Esophagus squamous epithelium (tissue), 5 donors: ENCODE results near the gene NEIL1. TPM values are rescaled to one million over a fixed set of nuclear protein-coding genes. Genes with fewer than 3 reads are reported as not detected.

Experiments used
- DNase-seq: peaks from one replicate; lab custom pipeline; 2025; lab: John Stamatoyannopoulos, UW
- H3K27ac ChIP-seq, 4 donors: fragments of 200-600 bp; sonication (generic); one replicate each; pipeline ENCODE4 v1.5.1; 2016 to 2019; ENCODE audit warnings: mild to moderate bottlenecking in 1 of 4
- H3K27me3 ChIP-seq, 4 donors: fragments of 200-600 bp; sonication (generic); 1 replicate in 3 of 4; 2 replicates in 1 of 4; pipeline versions ENCODE4 v1.5.1 to v1.6.0; 2017 to 2021; ENCODE audit warnings: antibody characterized with exemption in 1 of 4
- H3K36me3 ChIP-seq, 3 donors: fragments of 200-600 bp; sonication (generic); one replicate each; pipeline ENCODE4 v1.5.1; 2016 to 2019
- H3K4me1 ChIP-seq, 3 donors: fragments of 200-600 bp; sonication (generic); one replicate each; pipeline ENCODE4 v1.5.1; 2017 to 2019
- H3K4me3 ChIP-seq, 4 donors: fragments of 200-600 bp; sonication (generic); 1 replicate in 3 of 4; 2 replicates in 1 of 4; pipeline ENCODE4 v1.5.1; 2016 to 2019; ENCODE audit warnings: mild to moderate bottlenecking in 2 of 4, moderate library complexity in 1 of 4
- H3K9me3 ChIP-seq, 3 donors: fragments of 200-600 bp; sonication (generic); one replicate each; pipeline ENCODE4 v1.5.1; 2016 to 2019
- POLR2A ChIP-seq, 4 donors: fragments of 450-650 bp; IDR thresholded peaks; one replicate each; pipeline ENCODE4 v1.6.1; 2017; ENCODE audit warnings: antibody characterized with exemption in 4 of 4, mild to moderate bottlenecking in 4 of 4, moderate library complexity in 3 of 4
- WGBS, 2 donors: methylation state at CpG; one replicate each; pipeline ENCODE4 v1.1.5; 2018; 5-methylcytosine and 5-hydroxymethylcytosine counted together
- intact Hi-C: fragments of 100-400 bp; cut with DNase I; formaldehyde crosslinking; loops from one replicate; pipeline ENCODE4 v1.15.0; 2022
- total RNA-seq, 4 donors: library from RNA; depleted of rRNA; stranded (reverse); fragments of >200 nt; gene quantifications; one replicate each; pipeline ENCODE4 v1.1.0, GENCODE V29; 2016
- TF ChIP-seq, protein P1 (sequence below), 6 experiments: fragments of 450-650 bp in 4 of 6; fragments of 200-600 bp in 2 of 6; sonication (generic) in 2 of 6; IDR thresholded peaks; one replicate each; pipeline ENCODE4 v1.5.1; 2016 to 2019; ENCODE audit warnings: antibody characterized with exemption in 6 of 6, mild to moderate bottlenecking in 4 of 6, moderate library complexity in 4 of 6
- donor health status: DM: yes; HTN: yes; CAD: no.

Gene NEIL1
- total RNA-seq, 4 donors from 2014 or later, result 7.9 to 58.0 (median 10.9) TPM

GRCh38 chr15:75350601-75351361, 3.9 kb downstream of the NEIL1 start:
- peaks cover 0 to 4% (median 0%) of the 10 kb centered on the region in 3 donors for H3K9me3 ChIP-seq
- TF ChIP-seq, protein P1, sequence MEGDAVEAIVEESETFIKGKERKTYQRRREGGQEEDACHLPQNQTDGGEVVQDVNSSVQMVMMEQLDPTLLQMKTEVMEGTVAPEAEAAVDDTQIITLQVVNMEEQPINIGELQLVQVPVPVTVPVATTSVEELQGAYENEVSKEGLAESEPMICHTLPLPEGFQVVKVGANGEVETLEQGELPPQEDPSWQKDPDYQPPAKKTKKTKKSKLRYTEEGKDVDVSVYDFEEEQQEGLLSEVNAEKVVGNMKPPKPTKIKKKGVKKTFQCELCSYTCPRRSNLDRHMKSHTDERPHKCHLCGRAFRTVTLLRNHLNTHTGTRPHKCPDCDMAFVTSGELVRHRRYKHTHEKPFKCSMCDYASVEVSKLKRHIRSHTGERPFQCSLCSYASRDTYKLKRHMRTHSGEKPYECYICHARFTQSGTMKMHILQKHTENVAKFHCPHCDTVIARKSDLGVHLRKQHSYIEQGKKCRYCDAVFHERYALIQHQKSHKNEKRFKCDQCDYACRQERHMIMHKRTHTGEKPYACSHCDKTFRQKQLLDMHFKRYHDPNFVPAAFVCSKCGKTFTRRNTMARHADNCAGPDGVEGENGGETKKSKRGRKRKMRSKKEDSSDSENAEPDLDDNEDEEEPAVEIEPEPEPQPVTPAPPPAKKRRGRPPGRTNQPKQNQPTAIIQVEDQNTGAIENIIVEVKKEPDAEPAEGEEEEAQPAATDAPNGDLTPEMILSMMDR (IDR thresholded peaks at IDR 0.05), result no peak
- no peak for TF ChIP-seq POLR2A (IDR thresholded peaks at IDR 0.05)
- no peak overlapping the region for H3K27ac ChIP-seq
- H3K4me3 ChIP-seq, result no peak overlapping the region
- DNase-seq, result no peak
- peaks cover 11 to 41% (median 14%) of the 10 kb centered on the region in 3 donors for H3K4me1 ChIP-seq
- no peaks in the 10 kb centered on the region for H3K27me3 ChIP-seq
- 67 to 83% methylated on average over 4 to 7 of the region's 7 CpGs for WGBS, 2 donors
- H3K36me3 ChIP-seq, result peaks cover 0 to 21% (median 6%) of the 10 kb centered on the region in 3 donors
- intact Hi-C loops, result no loop called here

DNA sequence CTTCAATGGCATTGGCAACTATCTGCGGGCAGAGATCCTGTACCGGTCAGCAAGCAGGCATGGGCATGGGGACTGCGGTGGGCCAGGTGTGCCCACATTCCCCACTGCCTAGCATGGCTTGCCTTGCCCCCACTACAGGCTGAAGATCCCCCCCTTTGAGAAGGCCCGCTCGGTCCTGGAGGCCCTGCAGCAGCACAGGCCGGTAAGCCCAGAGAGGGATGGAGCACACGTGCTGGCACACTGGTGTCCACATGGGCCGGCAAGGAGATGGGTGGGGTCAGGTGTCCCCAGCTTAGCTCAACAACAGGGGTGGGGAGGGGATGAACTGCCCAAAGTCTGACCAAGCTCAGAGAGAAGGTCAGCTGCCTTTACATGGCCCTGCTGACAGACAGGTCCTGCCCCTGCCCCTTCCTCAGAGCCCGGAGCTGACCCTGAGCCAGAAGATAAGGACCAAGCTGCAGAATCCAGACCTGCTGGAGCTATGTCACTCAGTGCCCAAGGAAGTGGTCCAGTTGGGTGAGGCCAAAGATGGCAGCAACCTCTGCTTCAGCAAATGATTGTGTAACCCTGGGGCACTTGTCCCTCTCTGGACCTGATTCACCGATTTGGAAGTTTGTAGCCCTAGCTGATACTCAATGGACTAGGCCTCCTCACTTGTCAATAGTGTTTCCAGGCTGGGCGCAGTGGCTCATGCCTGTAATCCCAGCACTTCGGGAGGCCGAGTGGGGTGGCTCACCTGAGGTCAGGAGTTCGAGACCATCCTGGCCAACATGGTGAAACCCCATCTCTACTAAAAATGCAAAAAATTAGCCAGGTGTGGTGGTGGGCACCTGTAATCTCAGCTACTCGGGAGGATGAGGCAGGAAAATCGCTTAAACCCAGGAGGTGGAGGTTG, 5.6 kb downstream of the NEIL1 start:
- H3K4me3 ChIP-seq, result no peak overlapping the region
- no peak for DNase-seq
- 84 to 96% methylated on average over 2 to 9 of the region's 16 CpGs for WGBS, 2 donors
- no peak overlapping the region for H3K27ac ChIP-seq
- no peak for TF ChIP-seq POLR2A (IDR thresholded peaks at IDR 0.05)
- TF ChIP-seq, protein P1 (IDR thresholded peaks at IDR 0.05), result no peak
- peaks cover 0 to 4% (median 0%) of the 10 kb centered on the region in 3 donors for H3K9me3 ChIP-seq
- H3K4me1 ChIP-seq, result peaks cover 11 to 25% (median 14%) of the 10 kb centered on the region in 3 donors
- peaks cover 0 to 36% (median 15%) of the 10 kb centered on the region in 3 donors for H3K36me3 ChIP-seq
- intact Hi-C loops, result no loop called here
- H3K27me3 ChIP-seq, result no peaks in the 10 kb centered on the region

DNA sequence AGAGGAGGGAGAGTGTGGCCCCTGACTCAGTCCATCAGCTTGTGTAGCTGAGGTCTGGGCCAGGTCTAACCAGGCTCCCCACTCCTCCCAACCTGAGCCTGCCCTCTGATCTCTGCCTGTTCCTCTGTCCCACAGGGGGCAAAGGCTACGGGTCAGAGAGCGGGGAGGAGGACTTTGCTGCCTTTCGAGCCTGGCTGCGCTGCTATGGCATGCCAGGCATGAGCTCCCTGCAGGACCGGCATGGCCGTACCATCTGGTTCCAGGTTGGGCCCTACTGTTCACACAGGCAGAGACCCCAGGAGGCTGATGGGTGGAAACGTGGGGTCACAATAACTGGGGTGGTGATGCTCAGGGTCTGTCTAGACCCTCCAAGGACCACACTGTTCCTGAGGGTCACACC, 6.8 kb downstream of the NEIL1 start:
- 71 to 92% methylated on average over 2 to 3 of the region's 7 CpGs for WGBS, 2 donors
- TF ChIP-seq, protein P1 (IDR thresholded peaks at IDR 0.05), result no peak
- TF ChIP-seq POLR2A (IDR thresholded peaks at IDR 0.05), result no peak
- Histone ChIP-seq H3K4me3 (no peak overlapping the region), H3K36me3 (peaks cover 0 to 48% (median 24%) of the 10 kb centered on the region in 3 donors), H3K27me3 (no peaks in the 10 kb centered on the region), H3K27ac (no peak overlapping the region), H3K4me1 (peaks cover 8 to 15% (median 8%) of the 10 kb centered on the region in 3 donors), H3K9me3 (peaks cover 0 to 4% (median 0%) of the 10 kb centered on the region in 3 donors)
- no peak for DNase-seq
- intact Hi-C loops, result no loop called here

GRCh38 chr15:75354454-75354853, 7.6 kb downstream of the NEIL1 start:
- H3K4me1 ChIP-seq, result peaks cover 0 to 6% (median 0%) of the 10 kb centered on the region in 3 donors
- H3K27ac ChIP-seq, result no peak overlapping the region
- no peak for TF ChIP-seq POLR2A (IDR thresholded peaks at IDR 0.05)
- 80% methylated on average over 1 of the region's 7 CpGs; no CpG with 5 or more reads in 1 of the 2 donors for whole genome bisulfite sequencing, 2 donors
- H3K9me3 ChIP-seq, result no peaks in the 10 kb centered on the region
- no peak for DNase-seq
- no peaks in the 10 kb centered on the region for H3K27me3 ChIP-seq
- no peak overlapping the region for H3K4me3 ChIP-seq
- H3K36me3 ChIP-seq, result peaks cover 8 to 56% (median 24%) of the 10 kb centered on the region in 3 donors
- intact Hi-C loops, result no loop called here

DNA sequence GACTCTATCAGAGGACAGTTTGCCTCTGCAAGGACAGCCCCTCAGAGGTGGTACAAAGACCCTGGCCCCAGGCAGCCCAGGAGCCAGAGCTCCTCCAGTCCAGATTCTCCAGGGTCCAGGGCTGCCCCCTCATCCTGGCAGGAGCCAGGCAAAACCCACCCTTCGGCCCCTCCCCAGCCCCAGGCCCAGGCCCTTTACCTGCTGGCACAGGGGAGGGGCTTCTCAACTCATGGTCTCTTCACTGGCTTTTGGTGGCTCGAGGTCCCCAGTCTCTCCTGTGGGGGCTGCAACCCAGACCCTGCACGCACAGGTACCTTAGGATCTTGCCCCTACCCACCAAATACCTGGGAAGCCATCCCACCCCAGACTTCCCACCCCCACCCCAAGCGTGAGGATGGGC, 8.5 kb downstream of the NEIL1 start:
- TF ChIP-seq POLR2A (IDR thresholded peaks at IDR 0.05), result no peak
- TF ChIP-seq, protein P1 (IDR thresholded peaks at IDR 0.05), result no peak
- no peak for DNase-seq
- Histone ChIP-seq H3K27me3 (no peaks in the 10 kb centered on the region), H3K27ac (no peak overlapping the region), H3K9me3 (no peaks in the 10 kb centered on the region), H3K36me3 (peaks cover 10 to 65% (median 29%) of the 10 kb centered on the region in 3 donors), H3K4me1 (no peaks in the 10 kb centered on the region), H3K4me3 (no peak overlapping the region)
- intact Hi-C loops, result no loop called here
- 83% methylated on average over 1 of the region's 4 CpGs; no CpG with 5 or more reads in 1 of the 2 donors for WGBS, 2 donors
